SK-N-SH treated with all-trans-retinoic acid at 6 μM for 48 hours (cell line): ENCODE measurements around the gene B4GALT2.

Experiments used
- ATAC-seq: fragments of 200-7000 bp; cut with Tn5 transposase; 3 replicates; pipeline ENCODE4 v1.9.1; 2020; ENCODE audit warnings: mild to moderate bottlenecking, moderate library complexity
- ARNTL ChIP-seq: fragments of 450-650 bp; formaldehyde crosslinking; IDR thresholded peaks from 2 replicates; pipeline ENCODE4 v1.5.0; 2020; ENCODE audit warnings: low read depth, mild to moderate bottlenecking, moderate library complexity, borderline replicate concordance
- BACH2 ChIP-seq: fragments of 250-450 bp; sonication (Bioruptor Pico); IDR thresholded peaks from 2 replicates; pipeline ENCODE4 v1.9.0; 2021; ENCODE audit warnings: mild to moderate bottlenecking, borderline replicate concordance
- CREB5 ChIP-seq: fragments of 250-450 bp; sonication (Bioruptor Pico); IDR thresholded peaks from 2 replicates; pipeline ENCODE4 v1.5.1; 2020; ENCODE audit warnings: low read depth, mild to moderate bottlenecking, moderate library complexity
- CSDC2 ChIP-seq: fragments of 250-450 bp; sonication (Bioruptor Pico); IDR thresholded peaks from 2 replicates; pipeline ENCODE4 v1.5.0; 2020; ENCODE audit warnings: mild to moderate bottlenecking, moderate library complexity
- CSRNP3 ChIP-seq: fragments of 250-450 bp; sonication (Bioruptor Pico); IDR thresholded peaks from 2 replicates; pipeline ENCODE4 v1.5.1; 2021; ENCODE audit warnings: mild to moderate bottlenecking, moderate library complexity
- ESRRG ChIP-seq: fragments of 250-450 bp; sonication (Bioruptor Pico); IDR thresholded peaks from 2 replicates; pipeline ENCODE4 v1.6.1; 2021; ENCODE audit warnings: mild to moderate bottlenecking
- GLIS3 ChIP-seq: fragments of 250-450 bp; sonication (Bioruptor Pico); IDR thresholded peaks from 2 replicates; pipeline ENCODE4 v1.5.0; 2020; ENCODE audit warnings: mild to moderate bottlenecking, moderate library complexity
- ISL1 ChIP-seq: fragments of 250-450 bp; sonication (Bioruptor Pico); IDR thresholded peaks from 2 replicates; pipeline ENCODE4 v2.1.2; 2022; ENCODE audit warnings: mild to moderate bottlenecking, moderate library complexity
- OSR1 ChIP-seq: fragments of 250-450 bp; sonication (Bioruptor Pico); IDR thresholded peaks from 2 replicates; pipeline ENCODE4 v1.8.0; 2022; ENCODE audit warnings: moderate library complexity, mild to moderate bottlenecking, inconsistent platforms
- POU6F1 ChIP-seq: fragments of 250-450 bp; sonication (Bioruptor Pico); IDR thresholded peaks from 2 replicates; pipeline ENCODE4 v1.8.0; 2021; ENCODE audit warnings: low read depth, mild to moderate bottlenecking, moderate library complexity, borderline replicate concordance
- PPARA ChIP-seq: fragments of 250-450 bp; sonication (Bioruptor Pico); IDR thresholded peaks from 2 replicates; pipeline ENCODE4 v1.5.0; 2020; ENCODE audit warnings: mild to moderate bottlenecking, borderline replicate concordance
- RARB ChIP-seq: fragments of 250-450 bp; sonication (Bioruptor Pico); IDR thresholded peaks from 2 replicates; pipeline ENCODE4 v1.8.0; 2021; ENCODE audit warnings: mild to moderate bottlenecking, moderate library complexity
- SNAI2 ChIP-seq: fragments of 250-450 bp; sonication (Bioruptor Pico); IDR thresholded peaks from 2 replicates; pipeline ENCODE4 v1.5.0; 2020; ENCODE audit warnings: mild to moderate bottlenecking, moderate library complexity
- TCF4 ChIP-seq: fragments of 250-450 bp; sonication (Bioruptor Pico); IDR thresholded peaks from 2 replicates; pipeline ENCODE4 v1.8.0; 2021; ENCODE audit warnings: mild to moderate bottlenecking, moderate library complexity, borderline replicate concordance
- TOX ChIP-seq: fragments of 250-450 bp; sonication (Bioruptor Pico); IDR thresholded peaks from 2 replicates; pipeline ENCODE4 v1.8.0; 2021; ENCODE audit warnings: mild to moderate bottlenecking, moderate library complexity, borderline replicate concordance
- TSHZ2 ChIP-seq: fragments of 250-450 bp; sonication (Bioruptor Pico); IDR thresholded peaks from 2 replicates; pipeline ENCODE4 v1.5.0; 2020; ENCODE audit warnings: mild to moderate bottlenecking, moderate library complexity
- ZC3H10 ChIP-seq: fragments of 250-450 bp; sonication (Bioruptor Pico); IDR thresholded peaks from 2 replicates; pipeline ENCODE4 v1.5.1; 2021; ENCODE audit warnings: mild to moderate bottlenecking, moderate library complexity
- ZFP3 ChIP-seq: fragments of 250-450 bp; sonication (Bioruptor Pico); IDR thresholded peaks from 2 replicates; pipeline ENCODE4 v1.5.0; 2020; ENCODE audit warnings: mild to moderate bottlenecking, moderate library complexity
- ZFP30 ChIP-seq: fragments of 450-650 bp; formaldehyde crosslinking; IDR thresholded peaks from 2 replicates; pipeline ENCODE4 v1.5.0; 2022; ENCODE audit warnings: mild to moderate bottlenecking, moderate library complexity
- ZNF565 ChIP-seq: fragments of 450-650 bp; formaldehyde crosslinking; conservative IDR thresholded peaks from 2 replicates; pipeline ENCODE4 v1.5.0; 2020; ENCODE audit warnings: low read depth, mild to moderate bottlenecking, moderate library complexity
- ZNF70 ChIP-seq: fragments of 450-650 bp; formaldehyde crosslinking; IDR thresholded peaks from 2 replicates; pipeline ENCODE4 v1.5.0; 2020; ENCODE audit warnings: mild to moderate bottlenecking, moderate library complexity

B4GALT2 gene

GRCh38 chr1:43979261-43979527 lies 184 bp downstream of the B4GALT2 start:
- no peak for ATAC-seq
- TF ChIP-seq CREB5 (CRISPR knock-in tag) (no peak), ZNF565 (no peak), POU6F1 (CRISPR knock-in tag) (no peak), SNAI2 (CRISPR knock-in tag) (no peak), CSDC2 (no peak), ZFP3 (CRISPR knock-in tag) (no peak), ZFP30 (CRISPR knock-in tag) (no peak), RARB (CRISPR knock-in tag) (no peak), GLIS3 (CRISPR knock-in tag) (no peak), ESRRG (CRISPR knock-in tag) (no peak), TSHZ2 (no peak), OSR1 (no peak), ZNF70 (CRISPR knock-in tag) (no peak), PPARA (CRISPR knock-in tag) (no peak), BACH2 (CRISPR knock-in tag) (no peak)

GRCh38 chr1:43979528-43980254 lies 681 bp downstream of the B4GALT2 start:
- ATAC-seq = peak; percentile 25
- TF ChIP-seq CSDC2 = no peak

GRCh38 chr1:43980255-43981134 lies 1.5 kb downstream of the B4GALT2 start:
- ATAC-seq = no peak
- no peak for TF ChIP-seq ZNF70 (CRISPR knock-in tag)
- TF ChIP-seq ZC3H10 (CRISPR knock-in tag) = no peak
- no peak for TF ChIP-seq ESRRG (CRISPR knock-in tag)
- no peak for TF ChIP-seq GLIS3 (CRISPR knock-in tag)
- no peak for TF ChIP-seq TOX (CRISPR knock-in tag)
- TF ChIP-seq SNAI2 (CRISPR knock-in tag) = no peak

- ATAC-seq = no peak
- TF ChIP-seq ZNF565 (no peak), SNAI2 (CRISPR knock-in tag) (no peak), ZNF70 (CRISPR knock-in tag) (no peak)
Measured at GRCh38 chr1:43981135-43981491, 2.1 kb downstream of the B4GALT2 start.

- no peak for ATAC-seq
- TF ChIP-seq ARNTL (CRISPR knock-in tag) = no peak
- no peak for TF ChIP-seq ZNF70 (CRISPR knock-in tag)
- no peak for TF ChIP-seq POU6F1 (CRISPR knock-in tag)
- no peak for TF ChIP-seq CSRNP3 (CRISPR knock-in tag)
- TF ChIP-seq TCF4 = no peak
- no peak for TF ChIP-seq ISL1 (CRISPR knock-in tag)
- no peak for TF ChIP-seq CSDC2
- no peak for TF ChIP-seq ZFP30 (CRISPR knock-in tag)
- no peak for TF ChIP-seq CREB5 (CRISPR knock-in tag)
- no peak for TF ChIP-seq ZC3H10 (CRISPR knock-in tag)
- no peak for TF ChIP-seq SNAI2 (CRISPR knock-in tag)
- TF ChIP-seq TOX (CRISPR knock-in tag) = no peak
- TF ChIP-seq PPARA (CRISPR knock-in tag) = no peak
- no peak for TF ChIP-seq GLIS3 (CRISPR knock-in tag)
- TF ChIP-seq ZNF565 = no peak
Measured at GRCh38 chr1:43981636-43982035, 2.6 kb downstream of the B4GALT2 start.
